HL-60 (cell line): ENCODE data around the gene TERF2IP.

Experiments
- DNase-seq, 2 experiments: peaks; one replicate each; pipeline ENCODE4 v3.0.0-alpha.2; 2010 to 2020; ENCODE audit warnings: low read depth in 1 of 2, low spot score in 1 of 2
- H3K27ac ChIP-seq: fragments of 250-450 bp; sonication (Bioruptor Pico); replicated peaks from 2 replicates; pipeline ENCODE4 v1.5.1; 2020; ENCODE audit warnings: mild to moderate bottlenecking, moderate library complexity
- H3K27me3 ChIP-seq: fragments of 250-450 bp; sonication (Bioruptor Pico); 2 replicates; pipeline ENCODE4 v1.5.1; 2021; ENCODE audit warnings: mild to moderate bottlenecking, moderate library complexity; ENCODE audit not compliant: insufficient read depth, poor library complexity, severe bottlenecking
- H3K4me3 ChIP-seq: replicated peaks from 2 replicates; pipeline ENCODE4 v1.5.1; 2011; ENCODE audit warnings: mild to moderate bottlenecking, control low read depth, low read length; ENCODE audit not compliant: insufficient read depth
- GABPA ChIP-seq: IDR thresholded peaks from 2 replicates; pipeline ENCODE4 v1.6.1; 2012; ENCODE audit warnings: low read depth
- POLR2AphosphoS5 ChIP-seq: IDR thresholded peaks from 2 replicates; pipeline ENCODE4 v1.6.1; 2012; ENCODE audit warnings: low read depth
- SPI1 ChIP-seq: IDR thresholded peaks from 2 replicates; pipeline ENCODE4 v1.6.1; 2012; ENCODE audit warnings: low read depth, mild to moderate bottlenecking, borderline replicate concordance
- TF ChIP-seq, protein P1 (sequence below): IDR thresholded peaks from one replicate; pipeline ENCODE4 v1.5.1; 2011; ENCODE audit warnings: low read length, control low read depth, inconsistent platforms; ENCODE audit not compliant: insufficient read depth
- TF ChIP-seq, protein P2 (sequence below): IDR thresholded peaks from 2 replicates; pipeline ENCODE4 v1.6.1; 2012; ENCODE audit warnings: low read depth; ENCODE audit not compliant: insufficient replicate concordance

TERF2IP gene

DNA sequence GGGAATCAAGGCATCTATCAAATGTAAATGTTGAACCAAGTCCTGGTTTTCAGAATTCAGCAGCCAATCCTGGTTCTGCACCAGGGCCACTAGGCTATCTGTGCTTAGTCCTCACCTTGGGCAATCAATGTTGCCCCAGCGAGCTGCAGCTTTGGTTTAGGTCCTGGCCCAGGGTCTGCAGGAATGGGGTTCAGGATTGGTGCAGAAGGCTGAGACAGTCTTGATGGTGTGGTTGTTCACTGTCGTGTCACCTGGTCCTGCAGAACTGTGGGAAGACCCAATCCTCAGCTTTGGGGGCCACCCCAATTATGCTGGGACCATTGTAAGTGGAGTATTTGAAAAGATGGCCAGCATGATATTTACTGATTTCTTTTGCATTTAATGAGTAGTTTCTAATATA is 10.6 kb downstream of the TERF2IP start:
- no peaks in the 10 kb centered on the region for H3K27me3 ChIP-seq
- TF ChIP-seq POLR2AphosphoS5 (no peak), SPI1 (no peak), GABPA (no peak)
- no peak overlapping the region for H3K27ac ChIP-seq
- DNase-seq: no peak
- H3K4me3 ChIP-seq: no peak overlapping the region

DNA sequence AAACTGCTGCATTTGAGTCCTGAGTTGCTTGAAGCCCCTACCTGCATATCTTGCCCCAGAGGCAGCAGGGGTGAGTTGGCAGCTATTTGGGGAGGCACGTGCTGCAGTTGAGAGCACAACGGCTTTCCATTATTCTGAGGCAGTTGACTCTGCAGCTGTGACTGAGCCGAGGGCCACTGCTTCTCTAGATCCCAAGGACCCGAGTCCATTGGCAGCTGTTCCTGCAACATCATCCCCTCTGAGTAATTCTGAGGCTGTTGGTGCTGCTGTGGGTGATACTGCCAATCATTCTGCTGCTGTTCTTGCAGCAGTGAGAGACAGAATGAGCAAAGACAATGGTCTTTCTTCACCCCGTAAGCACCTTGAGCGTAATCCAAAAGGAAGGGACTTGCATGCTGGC is 12.7 kb downstream of the TERF2IP start:
- no peak overlapping the region for H3K4me3 ChIP-seq
- TF ChIP-seq, protein P1, sequence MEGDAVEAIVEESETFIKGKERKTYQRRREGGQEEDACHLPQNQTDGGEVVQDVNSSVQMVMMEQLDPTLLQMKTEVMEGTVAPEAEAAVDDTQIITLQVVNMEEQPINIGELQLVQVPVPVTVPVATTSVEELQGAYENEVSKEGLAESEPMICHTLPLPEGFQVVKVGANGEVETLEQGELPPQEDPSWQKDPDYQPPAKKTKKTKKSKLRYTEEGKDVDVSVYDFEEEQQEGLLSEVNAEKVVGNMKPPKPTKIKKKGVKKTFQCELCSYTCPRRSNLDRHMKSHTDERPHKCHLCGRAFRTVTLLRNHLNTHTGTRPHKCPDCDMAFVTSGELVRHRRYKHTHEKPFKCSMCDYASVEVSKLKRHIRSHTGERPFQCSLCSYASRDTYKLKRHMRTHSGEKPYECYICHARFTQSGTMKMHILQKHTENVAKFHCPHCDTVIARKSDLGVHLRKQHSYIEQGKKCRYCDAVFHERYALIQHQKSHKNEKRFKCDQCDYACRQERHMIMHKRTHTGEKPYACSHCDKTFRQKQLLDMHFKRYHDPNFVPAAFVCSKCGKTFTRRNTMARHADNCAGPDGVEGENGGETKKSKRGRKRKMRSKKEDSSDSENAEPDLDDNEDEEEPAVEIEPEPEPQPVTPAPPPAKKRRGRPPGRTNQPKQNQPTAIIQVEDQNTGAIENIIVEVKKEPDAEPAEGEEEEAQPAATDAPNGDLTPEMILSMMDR: no peak
- TF ChIP-seq GABPA: no peak
- TF ChIP-seq, protein P2, sequence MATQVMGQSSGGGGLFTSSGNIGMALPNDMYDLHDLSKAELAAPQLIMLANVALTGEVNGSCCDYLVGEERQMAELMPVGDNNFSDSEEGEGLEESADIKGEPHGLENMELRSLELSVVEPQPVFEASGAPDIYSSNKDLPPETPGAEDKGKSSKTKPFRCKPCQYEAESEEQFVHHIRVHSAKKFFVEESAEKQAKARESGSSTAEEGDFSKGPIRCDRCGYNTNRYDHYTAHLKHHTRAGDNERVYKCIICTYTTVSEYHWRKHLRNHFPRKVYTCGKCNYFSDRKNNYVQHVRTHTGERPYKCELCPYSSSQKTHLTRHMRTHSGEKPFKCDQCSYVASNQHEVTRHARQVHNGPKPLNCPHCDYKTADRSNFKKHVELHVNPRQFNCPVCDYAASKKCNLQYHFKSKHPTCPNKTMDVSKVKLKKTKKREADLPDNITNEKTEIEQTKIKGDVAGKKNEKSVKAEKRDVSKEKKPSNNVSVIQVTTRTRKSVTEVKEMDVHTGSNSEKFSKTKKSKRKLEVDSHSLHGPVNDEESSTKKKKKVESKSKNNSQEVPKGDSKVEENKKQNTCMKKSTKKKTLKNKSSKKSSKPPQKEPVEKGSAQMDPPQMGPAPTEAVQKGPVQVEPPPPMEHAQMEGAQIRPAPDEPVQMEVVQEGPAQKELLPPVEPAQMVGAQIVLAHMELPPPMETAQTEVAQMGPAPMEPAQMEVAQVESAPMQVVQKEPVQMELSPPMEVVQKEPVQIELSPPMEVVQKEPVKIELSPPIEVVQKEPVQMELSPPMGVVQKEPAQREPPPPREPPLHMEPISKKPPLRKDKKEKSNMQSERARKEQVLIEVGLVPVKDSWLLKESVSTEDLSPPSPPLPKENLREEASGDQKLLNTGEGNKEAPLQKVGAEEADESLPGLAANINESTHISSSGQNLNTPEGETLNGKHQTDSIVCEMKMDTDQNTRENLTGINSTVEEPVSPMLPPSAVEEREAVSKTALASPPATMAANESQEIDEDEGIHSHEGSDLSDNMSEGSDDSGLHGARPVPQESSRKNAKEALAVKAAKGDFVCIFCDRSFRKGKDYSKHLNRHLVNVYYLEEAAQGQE: no peak
- no peak for TF ChIP-seq SPI1
- TF ChIP-seq POLR2AphosphoS5: no peak

DNA sequence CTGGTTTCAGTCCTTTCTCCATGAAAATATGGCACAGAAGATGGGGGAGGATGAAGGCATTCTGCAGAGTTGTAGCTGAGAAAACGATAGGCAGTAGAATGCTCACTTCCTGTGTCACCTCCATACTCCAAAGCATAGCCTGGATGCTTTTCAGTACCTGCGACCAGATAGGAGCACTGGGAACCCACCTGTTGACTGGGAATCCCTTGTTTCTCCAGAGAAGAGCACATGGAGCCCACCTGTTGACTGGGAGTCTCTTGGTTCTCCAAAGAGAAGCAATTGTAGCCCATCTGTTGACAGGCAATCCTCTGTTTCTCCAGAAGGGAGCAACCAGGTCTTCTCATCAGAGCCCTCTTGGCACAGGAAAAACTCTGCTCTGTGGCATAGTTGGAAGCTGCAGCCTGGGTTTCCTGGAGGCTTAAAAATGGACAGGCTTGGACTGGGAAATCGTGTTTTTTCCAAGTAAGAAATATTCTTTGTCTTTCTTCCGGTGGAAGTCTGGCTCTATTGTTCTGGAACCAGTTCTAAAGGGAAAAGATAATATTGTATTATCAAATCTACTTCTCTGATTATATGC is 13.2 kb downstream of the TERF2IP start:
- DNase-seq: no peak
- TF ChIP-seq POLR2AphosphoS5: no peak
- TF ChIP-seq, protein P1: no peak
- no peak for TF ChIP-seq SPI1
- TF ChIP-seq GABPA: no peak
- TF ChIP-seq, protein P2: no peak
- H3K27ac ChIP-seq: no peak overlapping the region
- no peaks in the 10 kb centered on the region for H3K27me3 ChIP-seq
- H3K4me3 ChIP-seq: no peak overlapping the region

More for the DNA sequence above, 12.7 kb downstream of the TERF2IP start:
- Histone ChIP-seq H3K27me3 (no peaks in the 10 kb centered on the region), H3K27ac (no peak overlapping the region)
- DNase-seq: no peak

DNA sequence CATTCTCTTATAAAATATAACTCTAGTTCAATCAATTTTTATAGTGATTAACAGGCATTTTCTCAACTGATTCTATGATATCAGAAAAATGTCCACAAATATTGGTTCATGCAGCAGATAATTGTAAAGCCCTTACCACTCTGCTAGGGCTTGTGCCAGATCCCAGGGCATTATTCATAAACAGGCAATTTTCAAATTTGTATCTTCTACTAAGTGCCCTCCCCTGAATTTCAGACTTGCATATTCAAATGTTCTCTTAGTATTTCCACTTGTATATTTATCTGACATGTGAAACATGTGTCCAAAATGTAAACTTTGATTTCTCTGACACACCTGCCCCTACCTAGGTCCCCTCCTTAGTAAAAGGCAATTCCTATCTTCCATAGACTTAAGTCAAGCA is 19.9 kb downstream of the TERF2IP start:
- DNase-seq: no peak
- no peak overlapping the region for H3K4me3 ChIP-seq
- TF ChIP-seq, protein P2: no peak
- TF ChIP-seq GABPA (no peak), SPI1 (no peak), POLR2AphosphoS5 (no peak)
- TF ChIP-seq, protein P1: no peak
- no peaks in the 10 kb centered on the region for H3K27me3 ChIP-seq
- no peak overlapping the region for H3K27ac ChIP-seq
